Testis (tissue), 2 donors: ENCODE measurements around the gene MYH2.

Experiments used
- POLR2A ChIP-seq: fragments of 450-650 bp; IDR thresholded peaks from one replicate; pipeline ENCODE4 v1.6.1; 2017; ENCODE audit warnings: antibody characterized with exemption, mild to moderate bottlenecking, moderate library complexity
- TF ChIP-seq, protein P1 (sequence below), 3 experiments: fragments of 450-650 bp in 2 of 3; fragments of 200-600 bp in 1 of 3; sonication (generic) in 1 of 3; IDR thresholded peaks; one replicate each; pipeline ENCODE4 v1.5.1; 2016 to 2019; ENCODE audit warnings: antibody characterized with exemption in 3 of 3, mild to moderate bottlenecking in 2 of 3, moderate library complexity in 1 of 3

DNA sequence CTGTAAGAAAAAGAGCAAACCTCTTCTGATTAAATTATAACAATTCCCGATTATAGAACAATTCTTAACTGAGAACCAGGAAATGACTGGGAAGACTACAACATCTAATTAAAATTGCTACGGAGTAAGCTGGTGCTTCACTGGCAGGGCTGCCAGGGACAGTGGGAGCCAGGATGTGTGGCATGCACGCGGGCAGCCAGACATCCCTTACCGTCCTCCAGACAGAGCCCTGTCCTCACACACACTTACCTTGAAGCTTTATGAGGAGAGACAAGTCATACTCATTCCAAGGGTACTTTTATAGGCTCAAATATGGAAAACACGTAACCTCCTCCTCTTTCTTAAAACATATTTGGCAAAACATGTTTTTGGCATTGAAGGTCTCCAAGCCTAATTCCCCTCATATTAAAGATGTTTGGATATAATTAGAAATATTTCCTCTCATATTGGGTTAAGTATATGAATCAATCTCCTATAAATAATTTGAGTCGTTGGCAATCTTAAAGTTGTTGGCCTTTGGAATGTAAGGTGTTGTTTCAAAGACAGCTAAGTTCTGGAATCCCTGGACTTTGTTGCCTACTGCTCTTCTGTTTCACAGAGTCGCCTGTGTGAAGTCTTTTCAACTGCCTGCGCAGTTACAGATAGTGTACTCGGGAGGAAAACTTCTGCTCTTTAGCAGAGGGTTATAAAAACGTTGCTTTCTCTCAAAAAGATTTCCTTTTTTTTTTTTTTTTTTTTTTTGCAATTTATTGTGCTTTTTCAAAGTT, 31.0 kb downstream of the MYH2 start, which contains the start of gene MYH1:
- TF ChIP-seq, protein P1, sequence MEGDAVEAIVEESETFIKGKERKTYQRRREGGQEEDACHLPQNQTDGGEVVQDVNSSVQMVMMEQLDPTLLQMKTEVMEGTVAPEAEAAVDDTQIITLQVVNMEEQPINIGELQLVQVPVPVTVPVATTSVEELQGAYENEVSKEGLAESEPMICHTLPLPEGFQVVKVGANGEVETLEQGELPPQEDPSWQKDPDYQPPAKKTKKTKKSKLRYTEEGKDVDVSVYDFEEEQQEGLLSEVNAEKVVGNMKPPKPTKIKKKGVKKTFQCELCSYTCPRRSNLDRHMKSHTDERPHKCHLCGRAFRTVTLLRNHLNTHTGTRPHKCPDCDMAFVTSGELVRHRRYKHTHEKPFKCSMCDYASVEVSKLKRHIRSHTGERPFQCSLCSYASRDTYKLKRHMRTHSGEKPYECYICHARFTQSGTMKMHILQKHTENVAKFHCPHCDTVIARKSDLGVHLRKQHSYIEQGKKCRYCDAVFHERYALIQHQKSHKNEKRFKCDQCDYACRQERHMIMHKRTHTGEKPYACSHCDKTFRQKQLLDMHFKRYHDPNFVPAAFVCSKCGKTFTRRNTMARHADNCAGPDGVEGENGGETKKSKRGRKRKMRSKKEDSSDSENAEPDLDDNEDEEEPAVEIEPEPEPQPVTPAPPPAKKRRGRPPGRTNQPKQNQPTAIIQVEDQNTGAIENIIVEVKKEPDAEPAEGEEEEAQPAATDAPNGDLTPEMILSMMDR (IDR thresholded peaks at IDR 0.05): no peak
- no peak for TF ChIP-seq POLR2A
